Measurements from ENCODE around the gene WNT6.

WNT6 gene

GRCh38 chr2:218872645-218873358 is 13.2 kb downstream of the WNT6 start:
- no peak overlapping the region for H3K4me3 ChIP-seq (ENCODE audit: low read length)

GRCh38 chr2:218873359-218874194 is 14.0 kb downstream of the WNT6 start:
- H3K4me3 ChIP-seq (ENCODE audit: low read length), result no peak overlapping the region
- DNase-seq (ENCODE audit: low read depth, low spot score), result no peak

More at GRCh38 chr2:218872645-218873358, 13.2 kb downstream of the WNT6 start:
- no peak for DNase-seq (ENCODE audit: low read depth, low spot score)

GRCh38 chr2:218875692-218876246 is 16.2 kb downstream of the WNT6 start:
- no peak for DNase-seq (ENCODE audit: low read depth, low spot score)
- no peak overlapping the region for H3K4me3 ChIP-seq (ENCODE audit: low read length)

GRCh38 chr2:218876562-218877219 is 17.1 kb downstream of the WNT6 start:
- H3K4me3 ChIP-seq (ENCODE audit: low read length), result no peak overlapping the region
- peak; percentile 70 for DNase-seq (ENCODE audit: low read depth, low spot score)

GRCh38 chr2:218877331-218877730 is 17.7 kb downstream of the WNT6 start:
- peak; percentile 80 for DNase-seq (ENCODE audit: low read depth, low spot score)
- H3K4me3 ChIP-seq (ENCODE audit: low read length), result no peak overlapping the region

- H3K4me3 ChIP-seq (ENCODE audit: low read length), result no peak overlapping the region
- DNase-seq (ENCODE audit: low read depth, low spot score), result no peak
Measured at GRCh38 chr2:218877891-218878290, 18.3 kb downstream of the WNT6 start.

- no peak overlapping the region for H3K4me3 ChIP-seq (ENCODE audit: low read length)
- no peak for DNase-seq (ENCODE audit: low read depth, low spot score)
Measured at GRCh38 chr2:218878486-218878885, 18.9 kb downstream of the WNT6 start.

- H3K4me3 ChIP-seq (ENCODE audit: low read length), result no peak overlapping the region
- no peak for DNase-seq (ENCODE audit: low read depth, low spot score)
Measured at GRCh38 chr2:218878926-218879761, 19.5 kb downstream of the WNT6 start.

GRCh38 chr2:218879776-218880101 is 20.1 kb downstream of the WNT6 start:
- no peak for DNase-seq (ENCODE audit: low read depth, low spot score)
- H3K4me3 ChIP-seq (ENCODE audit: low read length), result peak overlapping the region; percentile 44

GRCh38 chr2:218880102-218880858 is 20.7 kb downstream of the WNT6 start, which contains the start of gene WNT10A:
Gene WNT10A, plus strand, starts transcription at chr2:218880852. Its CDS starts 144 bp downstream, at chr2:218880996.
- DNase-seq (ENCODE audit: low read depth, low spot score), result peak; percentile 70
- H3K4me3 ChIP-seq (ENCODE audit: low read length), result peak within 1 kb of the TSS; percentile 44

- DNase-seq (ENCODE audit: low read depth, low spot score), result no peak
- no peak overlapping the region for H3K4me3 ChIP-seq (ENCODE audit: low read length)
Measured at GRCh38 chr2:218880859-218881594, 21.4 kb downstream of the WNT6 start.

- no peak overlapping the region for H3K4me3 ChIP-seq (ENCODE audit: low read length)
- no peak for DNase-seq (ENCODE audit: low read depth, low spot score)
Measured at GRCh38 chr2:218881744-218882460, 22.3 kb downstream of the WNT6 start.

- H3K4me3 ChIP-seq (ENCODE audit: low read length), result no peak overlapping the region
- DNase-seq (ENCODE audit: low read depth, low spot score), result no peak
Measured at GRCh38 chr2:218882461-218882816, 22.8 kb downstream of the WNT6 start.

GRCh38 chr2:218882866-218883366 is 23.3 kb downstream of the WNT6 start:
- H3K4me3 ChIP-seq (ENCODE audit: low read length), result no peak overlapping the region
- no peak for DNase-seq (ENCODE audit: low read depth, low spot score)

- DNase-seq (ENCODE audit: low read depth, low spot score), result no peak
- no peak overlapping the region for H3K4me3 ChIP-seq (ENCODE audit: low read length)
Measured at GRCh38 chr2:218883491-218884490, 24.2 kb downstream of the WNT6 start.

GRCh38 chr2:218884519-218884918 is 24.9 kb downstream of the WNT6 start:
- H3K4me3 ChIP-seq (ENCODE audit: low read length), result no peak overlapping the region

More at GRCh38 chr2:218884519-218884918, 24.9 kb downstream of the WNT6 start:
- no peak for DNase-seq (ENCODE audit: low read depth, low spot score)

All from Jurkat, Clone E6-1 (cell line).